ENCODE data around the gene TMTC2.

The TMTC2 gene

DNA sequence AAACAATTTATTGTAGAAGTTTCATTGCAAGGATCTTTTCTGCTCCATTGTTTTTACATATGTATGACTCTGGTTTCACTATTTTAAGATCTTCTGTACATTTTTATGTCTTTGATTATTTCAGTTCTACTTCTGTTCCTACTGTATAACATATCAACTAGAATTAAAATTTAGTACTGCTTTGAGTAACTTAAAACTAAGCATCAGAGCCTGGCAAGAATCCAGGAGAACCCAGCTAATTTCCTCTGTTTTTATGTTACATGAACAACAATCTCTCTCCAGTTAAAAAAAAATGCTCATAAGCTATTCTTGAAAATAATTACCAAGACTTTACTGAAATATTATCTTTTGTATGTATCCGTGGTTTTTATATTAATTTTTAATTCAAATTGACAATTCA is 370.7 kb downstream of the TMTC2 start:
- Histone ChIP-seq H3K4me1 (ENCODE audit: control insufficient read depth, insufficient read depth, low read length) (no peaks in the 10 kb centered on the region), H3K27ac (ENCODE audit: extremely low read depth, low read depth, low read length) (no peak overlapping the region), H3K4me3 (ENCODE audit: low read depth, low read length) (no peak overlapping the region), H3K9me3 (ENCODE audit: control insufficient read depth, insufficient read depth, low read depth, low read length) (no peaks in the 10 kb centered on the region), H3K36me3 (ENCODE audit: control insufficient read depth in 2 of 2, insufficient read depth in 1 of 2, low read length in 2 of 2) (no peaks in the 10 kb centered on the region)
- POLR2A ChIA-PET, result no interaction called here
- CTCF ChIA-PET, result no interaction called here
- TF ChIP-seq ZNF311 (tag by site-specific recombination; IDR thresholded peaks at IDR 0.05; ENCODE audit: borderline replicate concordance) (no peak), OVOL3 (tag by site-specific recombination; IDR thresholded peaks at IDR 0.05) (no peak), ZNF529 (tag by site-specific recombination; IDR thresholded peaks at IDR 0.05; ENCODE audit: insufficient replicate concordance) (no peak), ZNF302 (tag by site-specific recombination; IDR thresholded peaks at IDR 0.05; ENCODE audit: low read depth) (no peak), ZEB2 (tag by site-specific recombination; IDR thresholded peaks at IDR 0.05) (no peak), ZNF473 (tag by site-specific recombination; IDR thresholded peaks at IDR 0.05) (no peak), ZNF544 (tag by site-specific recombination; IDR thresholded peaks at IDR 0.05) (no peak), ZNF501 (tag by site-specific recombination; IDR thresholded peaks at IDR 0.05) (no peak), SP2 (tag by site-specific recombination; IDR thresholded peaks at IDR 0.05) (no peak), ZNF140 (tag by site-specific recombination; IDR thresholded peaks at IDR 0.05) (no peak), HOXD13 (CRISPR knock-in tag; IDR thresholded peaks at IDR 0.05; ENCODE audit: borderline replicate concordance) (no peak), MYNN (tag by site-specific recombination; IDR thresholded peaks at IDR 0.05; ENCODE audit: borderline replicate concordance) (no peak), ZNF416 (tag by site-specific recombination; IDR thresholded peaks at IDR 0.05) (no peak), ZNF560 (tag by site-specific recombination; IDR thresholded peaks at IDR 0.05; ENCODE audit: borderline replicate concordance) (no peak)
- TF ChIP-seq, protein P1, sequence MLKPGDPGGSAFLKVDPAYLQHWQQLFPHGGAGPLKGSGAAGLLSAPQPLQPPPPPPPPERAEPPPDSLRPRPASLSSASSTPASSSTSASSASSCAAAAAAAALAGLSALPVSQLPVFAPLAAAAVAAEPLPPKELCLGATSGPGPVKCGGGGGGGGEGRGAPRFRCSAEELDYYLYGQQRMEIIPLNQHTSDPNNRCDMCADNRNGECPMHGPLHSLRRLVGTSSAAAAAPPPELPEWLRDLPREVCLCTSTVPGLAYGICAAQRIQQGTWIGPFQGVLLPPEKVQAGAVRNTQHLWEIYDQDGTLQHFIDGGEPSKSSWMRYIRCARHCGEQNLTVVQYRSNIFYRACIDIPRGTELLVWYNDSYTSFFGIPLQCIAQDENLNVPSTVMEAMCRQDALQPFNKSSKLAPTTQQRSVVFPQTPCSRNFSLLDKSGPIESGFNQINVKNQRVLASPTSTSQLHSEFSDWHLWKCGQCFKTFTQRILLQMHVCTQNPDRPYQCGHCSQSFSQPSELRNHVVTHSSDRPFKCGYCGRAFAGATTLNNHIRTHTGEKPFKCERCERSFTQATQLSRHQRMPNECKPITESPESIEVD (tag by site-specific recombination; IDR thresholded peaks at IDR 0.05), result no peak
- TF ChIP-seq, protein P2, sequence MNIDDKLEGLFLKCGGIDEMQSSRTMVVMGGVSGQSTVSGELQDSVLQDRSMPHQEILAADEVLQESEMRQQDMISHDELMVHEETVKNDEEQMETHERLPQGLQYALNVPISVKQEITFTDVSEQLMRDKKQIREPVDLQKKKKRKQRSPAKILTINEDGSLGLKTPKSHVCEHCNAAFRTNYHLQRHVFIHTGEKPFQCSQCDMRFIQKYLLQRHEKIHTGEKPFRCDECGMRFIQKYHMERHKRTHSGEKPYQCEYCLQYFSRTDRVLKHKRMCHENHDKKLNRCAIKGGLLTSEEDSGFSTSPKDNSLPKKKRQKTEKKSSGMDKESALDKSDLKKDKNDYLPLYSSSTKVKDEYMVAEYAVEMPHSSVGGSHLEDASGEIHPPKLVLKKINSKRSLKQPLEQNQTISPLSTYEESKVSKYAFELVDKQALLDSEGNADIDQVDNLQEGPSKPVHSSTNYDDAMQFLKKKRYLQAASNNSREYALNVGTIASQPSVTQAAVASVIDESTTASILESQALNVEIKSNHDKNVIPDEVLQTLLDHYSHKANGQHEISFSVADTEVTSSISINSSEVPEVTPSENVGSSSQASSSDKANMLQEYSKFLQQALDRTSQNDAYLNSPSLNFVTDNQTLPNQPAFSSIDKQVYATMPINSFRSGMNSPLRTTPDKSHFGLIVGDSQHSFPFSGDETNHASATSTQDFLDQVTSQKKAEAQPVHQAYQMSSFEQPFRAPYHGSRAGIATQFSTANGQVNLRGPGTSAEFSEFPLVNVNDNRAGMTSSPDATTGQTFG (tag by site-specific recombination; IDR thresholded peaks at IDR 0.05; ENCODE audit: borderline replicate concordance), result no peak
- TF ChIP-seq, protein P3, sequence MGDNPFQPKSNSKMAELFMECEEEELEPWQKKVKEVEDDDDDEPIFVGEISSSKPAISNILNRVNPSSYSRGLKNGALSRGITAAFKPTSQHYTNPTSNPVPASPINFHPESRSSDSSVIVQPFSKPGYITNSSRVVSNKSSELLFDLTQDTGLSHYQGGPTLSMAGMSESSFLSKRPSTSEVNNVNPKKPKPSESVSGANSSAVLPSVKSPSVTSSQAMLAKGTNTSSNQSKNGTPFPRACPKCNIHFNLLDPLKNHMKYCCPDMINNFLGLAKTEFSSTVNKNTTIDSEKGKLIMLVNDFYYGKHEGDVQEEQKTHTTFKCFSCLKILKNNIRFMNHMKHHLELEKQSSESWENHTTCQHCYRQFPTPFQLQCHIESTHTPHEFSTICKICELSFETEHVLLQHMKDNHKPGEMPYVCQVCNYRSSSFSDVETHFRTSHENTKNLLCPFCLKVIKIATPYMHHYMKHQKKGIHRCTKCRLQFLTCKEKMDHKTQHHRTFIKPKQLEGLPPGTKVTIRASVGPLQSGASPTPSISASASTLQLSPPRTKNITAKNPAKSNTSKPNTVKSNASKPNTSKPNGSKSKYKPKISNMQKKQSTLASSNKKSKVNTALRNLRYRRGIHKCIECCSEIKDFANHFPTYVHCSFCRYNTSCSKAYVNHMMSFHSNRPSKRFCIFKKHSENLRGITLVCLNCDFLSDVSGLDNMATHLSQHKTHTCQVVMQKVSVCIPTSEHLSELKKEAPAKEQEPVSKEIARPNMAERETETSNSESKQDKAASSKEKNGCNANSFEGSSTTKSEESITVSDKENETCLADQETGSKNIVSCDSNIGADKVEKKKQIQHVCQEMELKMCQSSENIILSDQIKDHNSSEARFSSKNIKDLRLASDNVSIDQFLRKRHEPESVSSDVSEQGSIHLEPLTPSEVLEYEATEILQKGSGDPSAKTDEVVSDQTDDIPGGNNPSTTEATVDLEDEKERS (tag by site-specific recombination; IDR thresholded peaks at IDR 0.05), result no peak
- TF ChIP-seq, protein P4, sequence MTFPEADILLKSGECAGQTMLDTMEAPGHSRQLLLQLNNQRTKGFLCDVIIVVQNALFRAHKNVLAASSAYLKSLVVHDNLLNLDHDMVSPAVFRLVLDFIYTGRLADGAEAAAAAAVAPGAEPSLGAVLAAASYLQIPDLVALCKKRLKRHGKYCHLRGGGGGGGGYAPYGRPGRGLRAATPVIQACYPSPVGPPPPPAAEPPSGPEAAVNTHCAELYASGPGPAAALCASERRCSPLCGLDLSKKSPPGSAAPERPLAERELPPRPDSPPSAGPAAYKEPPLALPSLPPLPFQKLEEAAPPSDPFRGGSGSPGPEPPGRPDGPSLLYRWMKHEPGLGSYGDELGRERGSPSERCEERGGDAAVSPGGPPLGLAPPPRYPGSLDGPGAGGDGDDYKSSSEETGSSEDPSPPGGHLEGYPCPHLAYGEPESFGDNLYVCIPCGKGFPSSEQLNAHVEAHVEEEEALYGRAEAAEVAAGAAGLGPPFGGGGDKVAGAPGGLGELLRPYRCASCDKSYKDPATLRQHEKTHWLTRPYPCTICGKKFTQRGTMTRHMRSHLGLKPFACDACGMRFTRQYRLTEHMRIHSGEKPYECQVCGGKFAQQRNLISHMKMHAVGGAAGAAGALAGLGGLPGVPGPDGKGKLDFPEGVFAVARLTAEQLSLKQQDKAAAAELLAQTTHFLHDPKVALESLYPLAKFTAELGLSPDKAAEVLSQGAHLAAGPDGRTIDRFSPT (tag by site-specific recombination; IDR thresholded peaks at IDR 0.05), result no peak
